Measurements from ENCODE around the gene TIMM13.
"Not testable (repeated sequence)": the region's sequence is repeated elsewhere in the genome, so short reads cannot be mapped to it uniquely, and the experiment has no call there.

The TIMM13 gene

GRCh38 chr19:2420490-2420889, 6.9 kb downstream of the TIMM13 start:
- TF ChIP-seq CTCF (IDR thresholded peaks at IDR 0.05; ENCODE audit: low read depth, low read length, missing control alignments) = no peak
- DNase-seq (ENCODE audit: low read depth) = no peak
- no peak overlapping the region for H3K4me3 ChIP-seq (ENCODE audit: low read depth, low read length)
- in situ Hi-C loops (cut with HindIII; ENCODE audit: low sequenced_read_pairs) = no loop called here

GRCh38 chr19:2419754-2420153, 7.6 kb downstream of the TIMM13 start:
- DNase-seq (ENCODE audit: low read depth) = no peak
- in situ Hi-C loops (cut with HindIII; ENCODE audit: low sequenced_read_pairs) = no loop called here
- no peak for TF ChIP-seq CTCF (IDR thresholded peaks at IDR 0.05; ENCODE audit: low read depth, low read length, missing control alignments)
- no peak overlapping the region for H3K4me3 ChIP-seq (ENCODE audit: low read depth, low read length)

- in situ Hi-C loops (cut with HindIII; ENCODE audit: low sequenced_read_pairs) = no loop called here
- no peak overlapping the region for H3K4me3 ChIP-seq (ENCODE audit: low read depth, low read length)
- TF ChIP-seq CTCF (IDR thresholded peaks at IDR 0.05; ENCODE audit: low read depth, low read length, missing control alignments) = no peak
- DNase-seq (ENCODE audit: low read depth) = no peak
Observed at GRCh38 chr19:2417881-2418406, 9.4 kb downstream of the TIMM13 start.

- H3K4me3 ChIP-seq (ENCODE audit: low read depth, low read length); in situ Hi-C loops (cut with HindIII; ENCODE audit: low sequenced_read_pairs); DNase-seq (ENCODE audit: low read depth): not testable (repeated sequence)
Observed at GRCh38 chr19:2417436-2417835, 9.9 kb downstream of the TIMM13 start.

GRCh38 chr19:2416321-2417097, 10.9 kb downstream of the TIMM13 start:
- in situ Hi-C loops (cut with HindIII; ENCODE audit: low sequenced_read_pairs) = no loop called here
- no peak for TF ChIP-seq CTCF (IDR thresholded peaks at IDR 0.05; ENCODE audit: low read depth, low read length, missing control alignments)
- no peak overlapping the region for H3K4me3 ChIP-seq (ENCODE audit: low read depth, low read length)
- no peak for DNase-seq (ENCODE audit: low read depth)

- no peak overlapping the region for H3K4me3 ChIP-seq (ENCODE audit: low read depth, low read length)
- in situ Hi-C loops (cut with HindIII; ENCODE audit: low sequenced_read_pairs) = no loop called here
- DNase-seq (ENCODE audit: low read depth) = no peak
- no peak for TF ChIP-seq CTCF (IDR thresholded peaks at IDR 0.05; ENCODE audit: low read depth, low read length, missing control alignments)
Observed at GRCh38 chr19:2415973-2416319, 11.4 kb downstream of the TIMM13 start.

GRCh38 chr19:2415281-2415972, 12.0 kb downstream of the TIMM13 start:
- H3K4me3 ChIP-seq (ENCODE audit: low read depth, low read length) = no peak overlapping the region
- in situ Hi-C loops (cut with HindIII; ENCODE audit: low sequenced_read_pairs) = no loop called here
- no peak for TF ChIP-seq CTCF (IDR thresholded peaks at IDR 0.05; ENCODE audit: low read depth, low read length, missing control alignments)
- no peak for DNase-seq (ENCODE audit: low read depth)
